GM21576 (cell line): Measurements from ENCODE around the gene CEP131.

Experiments
- ATAC-seq: cut with Tn5 transposase; IDR thresholded peaks from one replicate; pipeline ENCODE4 v1.9.1; 2021; ENCODE audit warnings: mild to moderate bottlenecking, moderate library complexity; ENCODE audit not compliant: unreplicated experiment

CEP131 gene

GRCh38 chr17:81203136-81203535 lies 19.6 kb downstream of the CEP131 start:
- ATAC-seq, result no peak

GRCh38 chr17:81202318-81202717 lies 20.4 kb downstream of the CEP131 start:
- ATAC-seq, result no peak

GRCh38 chr17:81200695-81201580 lies 21.8 kb downstream of the CEP131 start:
- ATAC-seq, result no peak

- no peak for ATAC-seq
Measured at GRCh38 chr17:81200201-81200600, 22.6 kb downstream of the CEP131 start.

- no peak for ATAC-seq
Measured at GRCh38 chr17:81199482-81199830, 23.3 kb downstream of the CEP131 start.

GRCh38 chr17:81198826-81199481 lies 23.8 kb downstream of the CEP131 start:
- ATAC-seq, result no peak

GRCh38 chr17:81197831-81198490 lies 24.8 kb downstream of the CEP131 start:
- no peak for ATAC-seq

GRCh38 chr17:81197409-81197795 lies 25.4 kb downstream of the CEP131 start:
- ATAC-seq, result no peak

- no peak for ATAC-seq
Measured at GRCh38 chr17:81196505-81197408, 26.0 kb downstream of the CEP131 start.

- no peak for ATAC-seq
Measured at GRCh38 chr17:81195941-81196495, 26.7 kb downstream of the CEP131 start.

- no peak for ATAC-seq
Measured at GRCh38 chr17:81194941-81195901, 27.5 kb downstream of the CEP131 start.

GRCh38 chr17:81194225-81194760 lies 28.5 kb downstream of the CEP131 start:
- ATAC-seq, result no peak

GRCh38 chr17:81193470-81194224 lies 29.1 kb downstream of the CEP131 start:
- ATAC-seq, result no peak

- no peak for ATAC-seq
Measured at GRCh38 chr17:81193051-81193410, 29.7 kb downstream of the CEP131 start.

- no peak for ATAC-seq
Measured at GRCh38 chr17:81192386-81193050, 30.2 kb downstream of the CEP131 start.

GRCh38 chr17:81191646-81192045 lies 31.1 kb downstream of the CEP131 start:
- no peak for ATAC-seq

GRCh38 chr17:81191116-81191515 lies 31.6 kb downstream of the CEP131 start:
- ATAC-seq, result no peak

- ATAC-seq, result no peak
Measured at GRCh38 chr17:81190591-81190990, 32.2 kb downstream of the CEP131 start.
